Chondrocyte (in vitro differentiated cells): ENCODE results near the gene PARD3B. TPM values are rescaled to one million over a fixed set of nuclear protein-coding genes. Genes with fewer than 3 reads are reported as not detected.

ENCODE experiments used
- DNase-seq: peaks from one replicate; pipeline ENCODE4 v3.0.0; 2021; ENCODE audit warnings: mixed read lengths, low spot score
- H3K27ac Mint-ChIP-seq: one replicate; pipeline ENCODE4 v1.8.0; 2021; ENCODE audit warnings: mild to moderate bottlenecking, moderate library complexity, mixed read lengths; ENCODE audit not compliant: unreplicated experiment
- H3K27me3 Mint-ChIP-seq: 2 replicates; pipeline ENCODE4 v1.8.0; 2021; ENCODE audit warnings: low read depth, mixed read lengths
- H3K36me3 Mint-ChIP-seq: 2 replicates; pipeline ENCODE4 v1.8.0; 2021; ENCODE audit warnings: low read depth, mixed read lengths
- H3K4me1 Mint-ChIP-seq: 2 replicates; pipeline ENCODE4 v1.8.0; 2021; ENCODE audit warnings: low read depth, mild to moderate bottlenecking, mixed read lengths
- H3K4me3 Mint-ChIP-seq: one replicate; pipeline ENCODE4 v1.8.0; 2021; ENCODE audit warnings: mild to moderate bottlenecking, moderate library complexity, mixed read lengths; ENCODE audit not compliant: unreplicated experiment
- H3K9me3 Mint-ChIP-seq: 2 replicates; pipeline ENCODE4 v1.8.0; 2021; ENCODE audit warnings: low read depth, mixed read lengths
- total RNA-seq: library from RNA; stranded (reverse); gene quantifications from 3 replicates; pipeline ENCODE4 v1.2.1, GENCODE V29; 2021
- TF ChIP-seq, protein P1 (sequence below): fragments of 200-600 bp; sonication (generic); IDR thresholded peaks from 2 replicates; pipeline ENCODE4 v1.5.0; 2021; ENCODE audit warnings: antibody characterized with exemption, mild to moderate bottlenecking, moderate library complexity

PARD3B gene
- total RNA-seq, 1 donor from 2014 or later = 24.9 TPM

DNA sequence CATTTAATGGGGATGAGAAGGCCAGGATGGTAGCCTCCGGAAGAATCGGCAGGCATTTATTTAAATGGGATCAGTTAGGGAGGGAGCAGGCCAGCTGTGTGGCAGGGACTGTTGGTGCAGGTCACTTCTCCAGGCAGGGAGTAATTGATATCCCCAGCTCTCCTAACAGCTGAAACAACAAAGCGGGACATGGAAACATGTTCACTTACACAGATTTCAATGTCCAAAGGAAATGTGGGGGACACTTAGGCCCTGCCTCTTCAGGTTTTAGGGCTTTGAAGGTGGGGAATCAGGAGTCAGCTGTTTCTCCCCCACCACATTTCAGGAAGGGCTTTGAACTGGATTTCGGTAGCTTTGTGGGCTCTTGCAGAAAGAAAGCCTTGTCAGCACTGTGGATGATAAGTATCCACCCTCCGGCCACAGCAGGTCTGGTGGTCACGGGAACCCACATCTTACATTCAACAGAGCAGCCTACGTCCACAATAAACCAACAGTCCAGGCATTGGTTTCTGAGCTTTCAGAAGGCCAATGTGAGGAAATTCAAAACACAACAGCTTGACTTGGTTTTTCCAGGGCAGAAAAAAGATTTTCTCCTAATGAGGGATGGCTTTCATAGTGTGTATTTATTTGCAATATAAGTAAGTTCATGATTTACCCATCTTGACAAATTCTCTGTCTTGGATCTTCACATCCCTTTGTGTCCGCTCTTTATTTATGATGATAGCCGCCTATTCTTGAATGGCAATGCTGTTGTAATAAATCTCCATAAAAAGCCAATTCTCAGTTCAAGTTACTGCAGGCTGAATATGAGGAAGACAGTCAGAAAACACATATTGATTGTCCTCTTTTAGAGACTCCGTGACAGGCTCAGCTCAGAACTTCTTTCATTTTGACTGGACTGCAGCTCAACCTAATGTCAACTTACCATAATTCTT, 1040.4 kb downstream of the PARD3B start:
- DNase-seq = no peak
- H3K27ac Mint-ChIP-seq = no peak overlapping the region
- no peak overlapping the region for H3K4me3 Mint-ChIP-seq
- H3K4me1 Mint-ChIP-seq = peaks cover 46% of the 10 kb centered on the region
- TF ChIP-seq, protein P1, sequence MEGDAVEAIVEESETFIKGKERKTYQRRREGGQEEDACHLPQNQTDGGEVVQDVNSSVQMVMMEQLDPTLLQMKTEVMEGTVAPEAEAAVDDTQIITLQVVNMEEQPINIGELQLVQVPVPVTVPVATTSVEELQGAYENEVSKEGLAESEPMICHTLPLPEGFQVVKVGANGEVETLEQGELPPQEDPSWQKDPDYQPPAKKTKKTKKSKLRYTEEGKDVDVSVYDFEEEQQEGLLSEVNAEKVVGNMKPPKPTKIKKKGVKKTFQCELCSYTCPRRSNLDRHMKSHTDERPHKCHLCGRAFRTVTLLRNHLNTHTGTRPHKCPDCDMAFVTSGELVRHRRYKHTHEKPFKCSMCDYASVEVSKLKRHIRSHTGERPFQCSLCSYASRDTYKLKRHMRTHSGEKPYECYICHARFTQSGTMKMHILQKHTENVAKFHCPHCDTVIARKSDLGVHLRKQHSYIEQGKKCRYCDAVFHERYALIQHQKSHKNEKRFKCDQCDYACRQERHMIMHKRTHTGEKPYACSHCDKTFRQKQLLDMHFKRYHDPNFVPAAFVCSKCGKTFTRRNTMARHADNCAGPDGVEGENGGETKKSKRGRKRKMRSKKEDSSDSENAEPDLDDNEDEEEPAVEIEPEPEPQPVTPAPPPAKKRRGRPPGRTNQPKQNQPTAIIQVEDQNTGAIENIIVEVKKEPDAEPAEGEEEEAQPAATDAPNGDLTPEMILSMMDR = no peak
- H3K9me3 Mint-ChIP-seq = no peaks in the 10 kb centered on the region
- H3K27me3 Mint-ChIP-seq = no peaks in the 10 kb centered on the region
- H3K36me3 Mint-ChIP-seq = peaks cover 2% of the 10 kb centered on the region

DNA sequence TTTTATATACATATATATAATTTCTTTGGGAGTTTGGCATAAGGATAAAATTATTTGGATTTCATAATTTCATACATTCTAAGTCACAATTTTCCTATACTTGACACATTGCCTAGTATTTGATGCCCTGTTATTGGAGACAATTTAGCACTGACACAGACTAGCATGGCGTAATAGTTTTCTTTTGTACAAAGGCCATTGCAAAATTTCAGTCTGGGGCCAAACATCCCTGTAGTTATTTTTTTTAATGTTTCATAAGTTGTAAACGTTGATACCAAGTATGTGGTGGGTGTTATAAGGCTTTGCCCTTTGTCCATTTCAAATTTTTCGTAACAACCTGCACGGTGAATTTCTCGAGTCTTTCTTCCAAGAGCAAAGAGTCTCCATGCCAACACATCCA, 1041.4 kb downstream of the PARD3B start:
- Mint-ChIP-seq H3K36me3 (peaks cover 2% of the 10 kb centered on the region), H3K27me3 (no peaks in the 10 kb centered on the region), H3K4me3 (no peak overlapping the region), H3K27ac (no peak overlapping the region), H3K4me1 (peaks cover 54% of the 10 kb centered on the region), H3K9me3 (no peaks in the 10 kb centered on the region)
- no peak for DNase-seq
- TF ChIP-seq, protein P1 = no peak

DNA sequence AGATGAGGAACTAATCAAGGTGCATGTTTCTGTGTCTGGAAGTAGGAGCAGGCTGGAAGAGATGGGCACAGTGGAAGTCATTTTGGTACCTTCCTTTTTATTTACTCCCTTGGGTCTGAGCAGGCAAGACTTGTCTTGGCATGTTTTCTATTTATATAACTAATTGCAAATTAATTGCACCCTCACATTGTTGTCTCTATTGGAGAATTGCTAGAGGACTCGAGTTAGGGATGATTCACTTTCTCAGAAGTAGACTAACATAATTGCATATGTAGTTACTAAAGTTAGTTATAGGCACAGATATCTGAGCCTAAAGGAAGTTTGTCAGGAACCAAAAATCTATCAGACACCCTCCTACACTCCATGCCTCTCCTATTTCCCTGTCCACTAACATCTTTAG, 1044.2 kb downstream of the PARD3B start:
- TF ChIP-seq, protein P1 = no peak

DNA sequence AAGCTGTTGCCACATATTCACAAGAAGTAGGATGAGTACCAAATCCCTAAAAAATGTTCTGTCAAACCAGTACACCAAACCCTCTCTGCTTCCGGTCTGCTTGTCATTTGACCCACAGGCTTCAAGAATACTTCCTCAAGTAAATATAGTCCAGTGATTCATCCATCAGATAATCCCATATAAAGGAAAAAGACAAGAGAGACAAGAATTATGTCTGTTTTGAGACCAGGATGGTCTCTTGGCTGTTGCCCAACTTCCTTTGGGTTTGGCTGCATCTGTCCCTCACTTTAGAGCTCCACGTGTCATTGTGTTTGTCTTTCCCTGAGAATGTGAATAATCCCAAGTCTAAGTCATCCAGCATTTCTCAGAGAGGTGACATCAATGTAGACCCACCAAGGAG, 1045.5 kb downstream of the PARD3B start:
- Mint-ChIP-seq H3K27ac (peak overlapping the region; percentile 66), H3K9me3 (no peaks in the 10 kb centered on the region), H3K4me1 (peaks cover 37% of the 10 kb centered on the region), H3K27me3 (no peaks in the 10 kb centered on the region), H3K36me3 (no peaks in the 10 kb centered on the region), H3K4me3 (no peak overlapping the region)
- no peak for DNase-seq
- TF ChIP-seq, protein P1 = no peak

More for the DNA sequence above, 1044.2 kb downstream of the PARD3B start:
- no peaks in the 10 kb centered on the region for H3K27me3 Mint-ChIP-seq
- H3K36me3 Mint-ChIP-seq = no peaks in the 10 kb centered on the region
- H3K4me1 Mint-ChIP-seq = peaks cover 48% of the 10 kb centered on the region
- DNase-seq = no peak
- no peaks in the 10 kb centered on the region for H3K9me3 Mint-ChIP-seq
- H3K27ac Mint-ChIP-seq = no peak overlapping the region
- no peak overlapping the region for H3K4me3 Mint-ChIP-seq

DNA sequence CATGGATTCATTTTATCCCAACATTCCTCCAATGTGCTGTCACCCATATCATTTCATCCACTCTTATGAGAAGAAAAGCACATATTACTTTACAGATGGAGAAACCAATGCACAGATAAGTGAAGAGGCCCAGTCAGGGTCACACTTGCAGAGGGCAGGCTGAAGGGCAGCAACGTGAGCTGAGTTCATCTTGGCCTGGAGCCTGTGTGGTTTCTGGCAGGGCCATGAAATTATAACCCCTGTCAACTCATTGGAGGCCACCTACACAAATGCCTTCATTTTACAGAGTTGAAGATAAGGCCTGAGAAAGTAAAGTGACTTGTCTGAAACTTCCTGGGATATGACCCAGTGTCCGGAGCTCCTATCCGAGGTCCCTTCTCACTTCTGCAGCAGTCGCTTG, 1048.6 kb downstream of the PARD3B start:
- H3K27ac Mint-ChIP-seq = no peak overlapping the region
- DNase-seq = no peak
- H3K27me3 Mint-ChIP-seq = no peaks in the 10 kb centered on the region
- peaks cover 9% of the 10 kb centered on the region for H3K9me3 Mint-ChIP-seq
- TF ChIP-seq, protein P1 = no peak
- no peak overlapping the region for H3K4me3 Mint-ChIP-seq
- peaks cover 21% of the 10 kb centered on the region for H3K4me1 Mint-ChIP-seq
- H3K36me3 Mint-ChIP-seq = peaks cover 7% of the 10 kb centered on the region
